ENCODE measurements around the gene ZBTB5. TPM values are rescaled to one million over a fixed set of nuclear protein-coding genes. Genes with fewer than 3 reads are reported as not detected.
A peak's percentile ranks its signal among the peaks of the same experiment; 100 is the strongest.
"Not testable (repeated sequence)": the region's sequence is repeated elsewhere in the genome, so short reads cannot be mapped to it uniquely, and the experiment has no call there.

Gene ZBTB5
- total RNA-seq, 1 donor from 2014 or later: 13.1 TPM

GRCh38 chr9:37486256-37486615 is 21.0 kb upstream of the ZBTB5 start:
- no peak for DNase-seq

DNA sequence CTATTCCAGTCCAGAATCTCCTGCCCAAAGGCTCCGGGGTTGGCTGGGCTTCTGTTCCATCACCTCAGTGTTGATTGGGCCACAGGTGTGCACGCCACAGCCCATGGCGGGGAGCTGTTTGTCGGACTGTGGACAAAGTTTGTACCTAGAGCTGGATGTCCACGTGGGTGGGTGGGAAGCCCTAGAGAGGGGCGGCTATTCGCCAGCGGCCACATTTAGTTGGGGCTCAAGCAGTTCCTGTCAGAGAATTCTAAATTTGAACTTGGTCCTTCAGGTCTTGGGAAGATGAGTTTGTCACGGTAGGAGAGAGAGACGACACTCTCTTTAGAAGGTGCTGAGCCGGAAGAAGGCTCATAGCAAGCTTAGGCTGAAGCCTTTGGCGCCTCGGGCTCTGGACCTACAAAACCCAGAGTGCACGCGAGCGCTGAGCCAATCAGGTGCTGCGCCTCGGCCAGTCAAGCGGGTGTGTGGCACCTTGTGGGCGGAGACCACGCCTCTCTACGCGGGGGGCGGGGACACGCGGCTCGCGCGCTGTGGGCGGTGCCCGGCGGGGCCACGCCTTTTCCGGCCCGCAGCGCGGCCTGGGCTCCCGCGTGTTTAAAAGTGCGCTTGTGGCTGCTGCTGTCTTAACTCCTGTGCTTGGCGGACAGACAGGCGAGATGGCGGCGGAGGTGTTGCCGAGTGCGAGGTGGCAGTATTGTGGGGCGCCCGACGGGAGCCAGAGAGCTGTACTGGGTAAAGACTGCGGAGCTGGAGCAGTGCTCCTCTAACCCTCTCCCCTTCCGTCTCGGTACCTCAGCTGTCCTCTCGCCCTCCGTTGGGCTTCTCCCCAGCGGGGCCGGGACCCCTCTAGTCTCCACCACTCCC is 20.4 kb upstream of the ZBTB5 start, which contains the start of gene POLR1E:
POLR1E (plus strand) TSS at position 560 of the 867 bp plus-strand sequence; CDS start at position 660, 100 bp downstream.
- peak; percentile 92 for DNase-seq

DNA sequence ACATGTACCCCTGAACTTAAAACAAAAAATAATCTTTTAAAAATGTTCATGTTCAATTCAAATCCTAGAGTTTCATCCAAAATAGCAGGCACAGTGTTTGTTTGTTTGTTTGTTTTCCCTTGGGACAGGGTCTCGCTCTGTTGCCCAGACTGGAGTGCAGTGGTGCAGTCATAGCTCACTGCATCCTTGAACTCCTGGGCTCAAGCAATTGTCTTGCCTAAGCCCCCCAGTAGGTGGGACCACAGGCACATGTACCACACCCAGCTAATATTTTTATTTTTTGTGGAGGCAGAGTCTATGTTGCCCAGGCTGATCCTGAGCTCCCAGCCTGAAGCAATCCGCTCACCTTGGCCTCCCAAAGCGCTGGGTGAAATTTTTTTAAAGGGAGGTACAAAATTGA is 15.5 kb upstream of the ZBTB5 start:
- no peak for DNase-seq

- not testable (repeated sequence) for DNase-seq
These were observed 12.9 kb upstream of the ZBTB5 start for GRCh38 chr9:37477987-37478619.

- not testable (repeated sequence) for DNase-seq
These were observed 12.2 kb upstream of the ZBTB5 start for GRCh38 chr9:37477443-37477842.

DNA sequence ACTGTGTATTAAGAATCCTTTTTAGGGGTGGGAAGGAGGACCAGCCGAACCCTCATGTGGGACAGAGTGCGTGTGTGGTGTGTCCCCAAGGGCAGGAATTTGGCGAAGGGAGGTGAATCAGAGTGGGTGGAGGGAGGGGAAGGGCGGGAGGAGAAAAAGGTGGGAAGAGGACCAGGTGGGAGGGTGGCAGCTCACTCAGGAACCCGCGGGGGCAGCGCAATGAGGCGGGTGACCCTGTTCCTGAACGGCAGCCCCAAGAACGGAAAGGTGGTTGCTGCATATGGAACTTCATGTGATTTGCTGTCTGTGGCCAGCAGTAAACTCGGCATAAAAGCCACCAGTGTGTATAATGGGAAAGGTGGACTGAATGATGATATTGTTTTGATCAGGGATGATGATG is 11.7 kb upstream of the ZBTB5 start:
- no peak for DNase-seq

DNA sequence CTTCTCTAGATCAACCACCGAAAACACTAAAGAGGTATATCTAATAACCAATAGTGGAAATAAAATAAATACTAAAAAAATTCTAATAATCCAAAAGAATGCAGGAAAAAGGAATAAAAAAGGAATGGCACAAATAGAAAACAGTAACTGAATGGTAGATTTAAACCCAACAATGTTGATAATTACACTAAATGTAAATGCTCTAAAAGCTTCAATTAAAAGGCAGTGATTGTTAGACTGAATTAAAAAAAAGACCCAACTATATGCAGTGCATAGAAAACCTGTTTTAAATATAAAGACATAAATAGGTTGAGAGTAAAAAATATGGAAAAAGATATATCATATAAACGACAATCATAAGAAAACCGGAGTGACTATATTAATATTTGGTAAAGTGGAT is 9.2 kb upstream of the ZBTB5 start:
- no peak for DNase-seq

- not testable (repeated sequence) for DNase-seq
These were observed 8.7 kb upstream of the ZBTB5 start for GRCh38 chr9:37473982-37474381.

- DNase-seq: peak; percentile 94
These were observed 6.9 kb upstream of the ZBTB5 start for GRCh38 chr9:37471942-37472684.

- no peak for DNase-seq
These were observed 3.4 kb upstream of the ZBTB5 start for GRCh38 chr9:37468620-37469019.

DNA sequence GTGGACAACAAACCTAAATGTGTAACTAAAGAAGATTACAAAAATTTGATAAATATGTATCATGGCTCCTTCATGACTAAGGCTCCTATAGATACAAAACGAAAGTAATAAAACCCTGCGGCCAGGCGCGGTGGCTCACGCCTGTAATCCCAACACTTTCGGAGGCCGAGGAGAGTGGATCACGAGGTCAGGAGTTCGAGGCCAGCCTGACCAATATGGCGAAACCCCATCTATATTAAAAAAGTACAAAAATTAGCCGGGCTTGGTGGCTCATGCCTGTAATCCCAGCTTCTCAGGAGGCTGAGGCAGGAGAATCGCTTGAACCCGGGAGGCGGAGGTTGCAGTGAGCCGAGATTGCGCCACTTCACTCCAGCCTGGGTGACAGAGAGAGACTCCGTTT is 2.3 kb upstream of the ZBTB5 start:
- not testable (repeated sequence) for DNase-seq

DNA sequence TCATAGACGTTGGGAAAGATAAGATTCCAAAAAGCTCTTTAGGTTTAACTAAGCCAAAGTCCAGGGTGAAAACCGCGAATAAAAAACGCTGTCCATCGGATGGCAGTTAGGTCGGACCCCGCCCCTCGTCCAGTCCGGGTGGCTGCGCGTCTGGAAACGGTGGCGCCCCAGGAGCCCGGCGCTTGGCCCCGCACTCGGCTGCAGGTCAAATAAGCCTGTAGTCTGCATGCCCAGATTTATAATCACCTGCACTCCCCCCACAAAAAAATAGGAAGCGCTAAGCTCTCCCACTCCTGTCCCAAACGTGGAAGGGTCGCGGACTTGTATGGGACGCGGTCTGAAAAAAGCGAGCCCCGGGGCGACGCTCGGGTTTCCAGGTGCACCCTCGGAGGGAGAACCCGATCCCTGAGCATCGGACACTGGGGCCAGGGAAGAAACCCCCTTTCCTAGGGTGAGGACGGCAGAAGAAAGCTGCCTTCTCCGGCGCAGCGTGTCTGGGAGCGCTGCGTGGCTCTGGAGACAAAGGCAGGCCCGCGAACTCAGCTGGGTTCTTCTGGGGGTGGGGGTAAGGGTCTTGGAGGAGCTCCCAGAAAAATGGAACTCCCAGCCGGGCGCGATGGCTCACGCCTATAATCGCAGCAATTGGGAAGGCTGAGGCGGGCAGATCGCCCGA is 923 bp upstream of the ZBTB5 start:
- peak; percentile 80 for DNase-seq

- DNase-seq: peak; percentile 76
These were observed 613 bp downstream of the ZBTB5 start for GRCh38 chr9:37464426-37465248.

- DNase-seq: peak; percentile 20
These were observed 1.2 kb downstream of the ZBTB5 start for GRCh38 chr9:37464006-37464405.

- DNase-seq: no peak
These were observed 8.4 kb downstream of the ZBTB5 start for GRCh38 chr9:37456817-37457216.

GRCh38 chr9:37455884-37456647 is 9.2 kb downstream of the ZBTB5 start:
- no peak for DNase-seq

DNA sequence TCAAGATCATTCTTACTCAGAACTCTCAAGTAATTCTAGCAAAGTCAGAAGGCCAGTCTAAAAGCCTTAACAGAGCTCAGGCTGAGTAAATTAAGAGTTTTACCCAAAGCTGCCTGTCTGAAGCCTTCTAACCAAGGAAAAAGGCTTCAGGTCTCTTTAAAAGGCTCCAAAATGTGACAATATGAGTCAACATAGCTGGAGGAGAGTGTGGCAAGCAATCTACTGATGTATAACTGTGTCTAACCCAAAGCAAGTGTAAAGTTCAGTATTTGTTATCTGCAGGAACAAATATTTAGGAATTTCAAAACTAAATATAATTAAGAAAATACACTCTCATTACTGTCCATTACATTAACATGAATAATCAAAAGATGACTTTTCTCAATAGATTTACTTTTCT is 11.0 kb downstream of the ZBTB5 start:
- DNase-seq: no peak

- DNase-seq: no peak
These were observed 11.4 kb downstream of the ZBTB5 start for GRCh38 chr9:37453827-37454226.

- DNase-seq: no peak
These were observed 12.6 kb downstream of the ZBTB5 start for GRCh38 chr9:37452611-37453010.

DNA sequence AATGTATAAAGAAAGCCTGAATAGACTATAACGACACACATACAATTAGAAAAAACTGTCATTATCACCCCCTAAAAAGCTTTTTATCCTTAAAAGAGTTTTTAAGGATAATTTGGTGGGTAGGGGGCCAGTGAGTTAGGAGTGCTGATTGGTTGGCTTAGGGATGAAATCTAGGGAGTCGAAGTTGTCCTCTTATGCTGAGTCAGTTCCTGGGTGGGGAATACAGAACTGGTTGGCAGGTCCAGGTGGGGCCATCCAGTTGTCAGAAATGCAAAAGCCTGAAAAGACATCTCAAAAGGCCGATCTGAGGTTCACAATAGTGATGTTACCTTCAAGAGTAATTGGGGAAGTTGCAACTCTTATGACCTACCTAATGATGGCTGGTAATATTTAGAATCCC is 13.6 kb downstream of the ZBTB5 start:
- DNase-seq: no peak
